CD14-positive monocyte (primary cell): ENCODE measurements around the gene ELOVL6. TPM values are rescaled to one million over a fixed set of nuclear protein-coding genes. Genes with fewer than 3 reads are reported as not detected.

Source experiments
- DNase-seq, 3 donors: peaks; one replicate each; pipeline ENCODE4 v3.0.0-alpha.2; 2011 to 2022
- H2AFZ ChIP-seq: 2 replicates; pipeline ENCODE4 v1.6.0; 2012; ENCODE audit warnings: mild to moderate bottlenecking, low read depth, low read length, inconsistent platforms; ENCODE audit not compliant: insufficient read depth, poor library complexity, severe bottlenecking
- H3K27ac ChIP-seq, 2 donors: 1 replicate in 1 of 2; 2 replicates in 1 of 2; pipeline ENCODE4 v1.5.1; 2012 to 2013; ENCODE audit warnings: low read length in 2 of 2, control low read depth in 1 of 2, inconsistent platforms in 1 of 2, low read depth in 1 of 2, mild to moderate bottlenecking in 1 of 2
- H3K27me3 ChIP-seq, 2 donors: one replicate each; pipeline versions ENCODE4 v1.6.0 to v1.6.1; 2011 to 2013; ENCODE audit warnings: low read length in 2 of 2; ENCODE audit not compliant: control insufficient read depth in 2 of 2, insufficient read depth in 2 of 2
- H3K36me3 ChIP-seq, 2 donors: replicated peaks in 1 of 2; 1 replicate in 1 of 2; 2 replicates in 1 of 2; pipeline versions ENCODE4 v1.5.1 to v1.6.1; 2012 to 2013; ENCODE audit warnings: low read length in 2 of 2, control low read depth in 1 of 2, inconsistent platforms in 1 of 2, mild to moderate bottlenecking in 1 of 2; ENCODE audit not compliant: insufficient read depth in 2 of 2, control insufficient read depth in 1 of 2
- H3K4me1 ChIP-seq, 2 donors: 1 replicate in 1 of 2; 2 replicates in 1 of 2; pipeline versions ENCODE4 v1.5.1 to v1.6.1; 2012 to 2013; ENCODE audit warnings: low read length in 2 of 2, control low read depth in 1 of 2, inconsistent platforms in 1 of 2, mild to moderate bottlenecking in 1 of 2, moderate library complexity in 1 of 2; ENCODE audit not compliant: insufficient read depth in 2 of 2, control insufficient read depth in 1 of 2
- H3K4me2 ChIP-seq: replicated peaks from 2 replicates; pipeline ENCODE3; 2012; ENCODE audit warnings: low read length, moderate library complexity, mild to moderate bottlenecking; ENCODE audit not compliant: poor library complexity, severe bottlenecking; ENCODE audit errors: extremely low read depth
- H3K4me3 ChIP-seq, 3 experiments: fragments of 200-600 bp in 1 of 3; sonication (generic) in 1 of 3; replicated peaks in 1 of 3; 1 replicate in 2 of 3; 2 replicates in 1 of 3; pipeline ENCODE4 v1.5.1; 2011 to 2013; ENCODE audit warnings: low read length in 3 of 3, mild to moderate bottlenecking in 3 of 3, control low read depth in 2 of 3, low read depth in 2 of 3, inconsistent platforms in 1 of 3, moderate library complexity in 1 of 3
- H3K79me2 ChIP-seq: 2 replicates; pipeline ENCODE4 v1.6.0; 2012; ENCODE audit warnings: mild to moderate bottlenecking, control low read depth, inconsistent platforms, low read length, moderate library complexity; ENCODE audit not compliant: insufficient read depth
- H3K9ac ChIP-seq: 2 replicates; pipeline ENCODE4 v1.6.0; 2017; ENCODE audit warnings: low read length, mild to moderate bottlenecking; ENCODE audit not compliant: insufficient read depth, poor library complexity, severe bottlenecking
- H3K9me3 ChIP-seq, 2 donors: replicated peaks in 1 of 2; 1 replicate in 1 of 2; 2 replicates in 1 of 2; pipeline versions ENCODE4 v1.5.1 to v1.6.1; 2012 to 2013; ENCODE audit warnings: low read length in 2 of 2, control low read depth in 1 of 2; ENCODE audit not compliant: control insufficient read depth in 1 of 2, insufficient read depth in 1 of 2
- H4K20me1 ChIP-seq: 2 replicates; pipeline ENCODE4 v1.6.0; 2012; ENCODE audit warnings: mild to moderate bottlenecking, low read length, control low read depth, moderate library complexity; ENCODE audit not compliant: insufficient read depth
- H3K27ac Mint-ChIP-seq, 7 donors: one replicate each; pipeline ENCODE4 v1.8.0; 2020; ENCODE audit warnings: mild to moderate bottlenecking in 7 of 7, mixed read lengths in 7 of 7, moderate library complexity in 6 of 7, inconsistent platforms in 2 of 7
- H3K27me3 Mint-ChIP-seq, 3 donors: one replicate each; pipeline ENCODE4 v1.8.0; 2021 to 2022; ENCODE audit warnings: low read depth in 3 of 3, mild to moderate bottlenecking in 3 of 3, mixed read lengths in 3 of 3, moderate library complexity in 3 of 3, inconsistent platforms in 1 of 3
- H3K36me3 Mint-ChIP-seq, 2 donors: one replicate each; pipeline ENCODE4 v1.8.0; 2020; ENCODE audit warnings: mixed read lengths in 2 of 2, inconsistent platforms in 1 of 2, mild to moderate bottlenecking in 1 of 2
- H3K4me1 Mint-ChIP-seq: one replicate; pipeline ENCODE4 v1.8.0; 2020; ENCODE audit warnings: mild to moderate bottlenecking, mixed read lengths
- H3K4me3 Mint-ChIP-seq, 2 donors: one replicate each; pipeline ENCODE4 v1.8.0; 2020; ENCODE audit warnings: mild to moderate bottlenecking in 2 of 2, mixed read lengths in 2 of 2, moderate library complexity in 1 of 2
- H3K9me3 Mint-ChIP-seq, 7 donors: one replicate each; pipeline ENCODE4 v1.8.0; 2020 to 2022; ENCODE audit warnings: mixed read lengths in 7 of 7, mild to moderate bottlenecking in 6 of 7, moderate library complexity in 6 of 7, inconsistent platforms in 2 of 7
- WGBS: methylation state at CpG from one replicate; pipeline ENCODE4 v1.1.5; 2013; ENCODE audit warnings: missing lambda C conversion rate; ENCODE audit not compliant: insufficient coverage; 5-methylcytosine and 5-hydroxymethylcytosine counted together
- intact Hi-C, 2 donors: fragments of 100-400 bp; cut with micrococcal nuclease; formaldehyde crosslinking; loops; one replicate each; pipeline versions ENCODE4 v1.15.0 to v1.15.1; 2023
- polyA plus RNA-seq, 3 donors: library from polyadenylated mRNA; depleted of rRNA in 1 of 3; unstranded in 2 of 3; stranded (reverse) in 1 of 3; fragments of 300-500 nt in 2 of 3; fragments of >200 nt in 1 of 3; fragmentation: Illumina TruSeq in 2 of 3; gene quantifications; 1 replicate in 2 of 3; 2 replicates in 1 of 3; pipeline ENCODE4 v1.2.3, GENCODE V29; 2012 to 2021
- TF ChIP-seq, protein P1 (sequence below): fragments of 200-600 bp; IDR thresholded peaks from one replicate; pipeline ENCODE4 v1.8.0; 2022; ENCODE audit warnings: antibody characterized with exemption, mild to moderate bottlenecking

ELOVL6 gene
- polyA plus RNA-seq, 3 donors = 0.11 to 0.19 TPM; not detected in 1

DNA sequence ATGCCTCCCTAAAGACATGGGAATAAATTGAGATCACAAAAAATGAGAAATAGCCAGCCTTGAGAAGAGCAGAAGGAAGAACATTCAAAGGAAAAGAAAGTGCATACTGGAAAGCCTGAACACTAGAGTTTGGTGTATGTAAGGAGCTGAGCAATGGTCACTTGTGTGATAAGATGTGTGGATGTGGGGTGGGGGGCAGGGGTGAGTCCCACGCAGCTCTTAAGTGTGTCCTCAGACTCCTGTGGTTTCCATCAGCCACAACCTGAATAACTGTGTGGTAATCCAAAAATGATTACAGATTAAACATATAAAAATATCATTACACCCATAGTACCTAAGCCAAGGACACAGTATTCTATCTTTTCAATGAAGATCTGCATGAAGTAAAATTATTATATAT lies 59.9 kb downstream of the ELOVL6 start:
- Histone ChIP-seq H3K4me2 (no peak overlapping the region), H3K9me3 (no peaks in the 10 kb centered on the region), H4K20me1 (no peaks in the 10 kb centered on the region), H3K79me2 (no peaks in the 10 kb centered on the region), H3K9ac (no peak overlapping the region), H3K36me3 (no peaks in the 10 kb centered on the region), H3K4me1 (no peaks in the 10 kb centered on the region), H3K27ac (no peak overlapping the region), H3K4me3 (no peak overlapping the region), H2AFZ (no peak overlapping the region), H3K27me3 (no peaks in the 10 kb centered on the region)
- H3K4me1 Mint-ChIP-seq = no peaks in the 10 kb centered on the region
- no peak overlapping the region for H3K27ac Mint-ChIP-seq
- peaks cover 0 to 3% (median 0%) of the 10 kb centered on the region in 7 donors for H3K9me3 Mint-ChIP-seq
- H3K27me3 Mint-ChIP-seq = peaks cover 0 to 1% (median 1%) of the 10 kb centered on the region in 3 donors
- WGBS = no CpG with 5 or more reads among the region's 1 CpG
- TF ChIP-seq, protein P1, sequence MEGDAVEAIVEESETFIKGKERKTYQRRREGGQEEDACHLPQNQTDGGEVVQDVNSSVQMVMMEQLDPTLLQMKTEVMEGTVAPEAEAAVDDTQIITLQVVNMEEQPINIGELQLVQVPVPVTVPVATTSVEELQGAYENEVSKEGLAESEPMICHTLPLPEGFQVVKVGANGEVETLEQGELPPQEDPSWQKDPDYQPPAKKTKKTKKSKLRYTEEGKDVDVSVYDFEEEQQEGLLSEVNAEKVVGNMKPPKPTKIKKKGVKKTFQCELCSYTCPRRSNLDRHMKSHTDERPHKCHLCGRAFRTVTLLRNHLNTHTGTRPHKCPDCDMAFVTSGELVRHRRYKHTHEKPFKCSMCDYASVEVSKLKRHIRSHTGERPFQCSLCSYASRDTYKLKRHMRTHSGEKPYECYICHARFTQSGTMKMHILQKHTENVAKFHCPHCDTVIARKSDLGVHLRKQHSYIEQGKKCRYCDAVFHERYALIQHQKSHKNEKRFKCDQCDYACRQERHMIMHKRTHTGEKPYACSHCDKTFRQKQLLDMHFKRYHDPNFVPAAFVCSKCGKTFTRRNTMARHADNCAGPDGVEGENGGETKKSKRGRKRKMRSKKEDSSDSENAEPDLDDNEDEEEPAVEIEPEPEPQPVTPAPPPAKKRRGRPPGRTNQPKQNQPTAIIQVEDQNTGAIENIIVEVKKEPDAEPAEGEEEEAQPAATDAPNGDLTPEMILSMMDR = no peak
- H3K4me3 Mint-ChIP-seq = no peak overlapping the region
- intact Hi-C loops = no loop called here
- H3K36me3 Mint-ChIP-seq = no peaks in the 10 kb centered on the region
- DNase-seq = no peak

DNA sequence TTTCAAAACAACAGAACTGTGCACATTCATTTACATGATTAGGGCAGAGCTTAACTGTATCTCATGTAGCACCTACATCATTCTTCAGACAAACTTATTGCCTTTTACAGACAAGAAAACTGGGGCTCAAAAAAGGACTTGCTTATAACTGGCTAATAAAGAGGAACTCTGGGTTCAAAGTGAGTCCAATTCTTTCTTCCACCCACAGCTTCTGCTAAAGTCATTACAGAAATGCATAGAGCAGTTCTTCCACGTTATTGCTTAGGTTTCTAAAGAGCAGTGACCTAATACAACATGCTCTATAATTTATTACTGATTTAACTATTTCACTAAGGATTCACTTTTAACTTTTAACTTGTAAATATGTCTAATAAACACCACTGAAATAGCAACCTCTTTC lies 60.6 kb downstream of the ELOVL6 start:
- Histone ChIP-seq H3K4me1 (no peaks in the 10 kb centered on the region), H3K4me3 (no peak overlapping the region), H3K9me3 (no peaks in the 10 kb centered on the region), H2AFZ (no peak overlapping the region), H3K4me2 (no peak overlapping the region), H3K9ac (no peak overlapping the region), H4K20me1 (no peaks in the 10 kb centered on the region), H3K27ac (no peak overlapping the region), H3K36me3 (no peaks in the 10 kb centered on the region), H3K79me2 (no peaks in the 10 kb centered on the region), H3K27me3 (no peaks in the 10 kb centered on the region)
- H3K27me3 Mint-ChIP-seq = peaks cover 0 to 3% (median 1%) of the 10 kb centered on the region in 3 donors
- no peaks in the 10 kb centered on the region for H3K36me3 Mint-ChIP-seq
- intact Hi-C loops = no loop called here
- no peak overlapping the region for H3K4me3 Mint-ChIP-seq
- no peak for DNase-seq
- WGBS = no CpG with 5 or more reads among the region's 1 CpG
- H3K27ac Mint-ChIP-seq = peak overlapping the region in 1 of 7 donors; percentile 14
- TF ChIP-seq, protein P1 = no peak
- no peaks in the 10 kb centered on the region for H3K4me1 Mint-ChIP-seq
- peaks cover 0 to 3% (median 0%) of the 10 kb centered on the region in 7 donors for H3K9me3 Mint-ChIP-seq
